ENCODE data around the gene MAP4. TPM values are rescaled to one million over a fixed set of nuclear protein-coding genes. Genes with fewer than 3 reads are reported as not detected.
A peak's percentile ranks its signal among the peaks of the same experiment; 100 is the strongest.
"Not testable (repeated sequence)": the region's sequence is repeated elsewhere in the genome, so short reads cannot be mapped to it uniquely, and the experiment has no call there.

MAP4 gene, protein sequence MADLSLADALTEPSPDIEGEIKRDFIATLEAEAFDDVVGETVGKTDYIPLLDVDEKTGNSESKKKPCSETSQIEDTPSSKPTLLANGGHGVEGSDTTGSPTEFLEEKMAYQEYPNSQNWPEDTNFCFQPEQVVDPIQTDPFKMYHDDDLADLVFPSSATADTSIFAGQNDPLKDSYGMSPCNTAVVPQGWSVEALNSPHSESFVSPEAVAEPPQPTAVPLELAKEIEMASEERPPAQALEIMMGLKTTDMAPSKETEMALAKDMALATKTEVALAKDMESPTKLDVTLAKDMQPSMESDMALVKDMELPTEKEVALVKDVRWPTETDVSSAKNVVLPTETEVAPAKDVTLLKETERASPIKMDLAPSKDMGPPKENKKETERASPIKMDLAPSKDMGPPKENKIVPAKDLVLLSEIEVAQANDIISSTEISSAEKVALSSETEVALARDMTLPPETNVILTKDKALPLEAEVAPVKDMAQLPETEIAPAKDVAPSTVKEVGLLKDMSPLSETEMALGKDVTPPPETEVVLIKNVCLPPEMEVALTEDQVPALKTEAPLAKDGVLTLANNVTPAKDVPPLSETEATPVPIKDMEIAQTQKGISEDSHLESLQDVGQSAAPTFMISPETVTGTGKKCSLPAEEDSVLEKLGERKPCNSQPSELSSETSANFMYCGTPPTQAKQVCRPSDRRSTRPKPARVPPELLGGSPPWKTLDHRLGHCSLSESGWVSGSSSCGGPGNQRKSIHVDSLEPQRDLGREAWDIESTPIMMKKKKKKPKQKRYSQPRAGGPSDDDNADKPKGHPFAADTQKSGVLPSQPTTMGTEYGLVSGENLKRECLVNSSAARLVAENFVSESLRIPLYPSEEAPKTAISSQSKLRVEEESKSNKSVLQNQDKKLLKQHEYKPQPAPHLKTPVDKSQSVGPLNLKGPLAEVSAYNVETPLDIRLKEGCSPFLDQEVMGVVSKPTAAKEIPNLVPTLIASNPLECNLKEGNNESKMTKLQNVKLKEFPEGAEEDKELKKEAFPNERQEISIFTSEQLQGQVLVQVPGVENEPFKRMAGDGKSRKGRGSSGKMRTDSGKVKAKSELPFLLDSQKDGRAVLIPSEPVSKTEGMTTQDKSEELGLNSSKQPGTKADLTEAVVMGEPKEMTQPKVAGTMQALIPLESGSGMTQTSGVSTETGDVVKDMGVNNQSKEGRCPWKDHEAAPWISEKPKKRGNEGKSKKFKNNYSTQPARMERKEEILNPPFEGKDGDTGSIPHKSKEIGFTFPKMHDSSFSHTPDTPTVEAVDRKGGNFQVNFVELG (N-terminal part only)
- total RNA-seq, result 100 to 1,000 TPM; 106 to 199 (median 148) TPM

DNA sequence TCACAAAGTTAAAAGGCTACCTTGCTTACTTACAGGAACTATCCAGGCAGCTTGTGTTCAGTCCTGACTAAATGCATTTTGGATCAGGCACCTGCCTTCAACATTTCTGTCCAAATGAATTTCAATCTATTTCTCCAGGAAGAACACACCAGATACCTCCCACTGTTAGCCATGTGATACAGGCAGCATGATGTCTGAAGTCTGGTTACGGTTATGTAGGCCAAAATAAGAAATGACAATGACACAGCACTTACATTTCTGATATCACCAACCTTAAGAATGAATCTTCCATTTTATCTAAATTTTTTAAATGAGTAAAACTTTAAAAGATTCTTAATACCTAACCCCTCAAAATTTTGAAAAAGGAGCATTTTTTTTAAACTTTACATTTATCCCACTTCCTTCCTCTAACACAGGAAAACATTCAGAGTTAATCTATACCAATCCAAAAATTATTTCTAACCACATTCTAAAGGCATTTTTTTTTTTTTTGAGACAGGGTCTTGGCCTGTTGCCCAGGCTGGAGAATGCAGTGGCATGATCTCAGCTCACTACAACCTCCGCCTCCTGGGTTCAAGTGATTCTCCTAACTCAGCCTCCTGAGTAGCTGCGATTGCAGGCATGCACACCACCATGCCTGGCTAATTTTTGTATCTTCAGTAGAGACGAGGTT, at the start of gene MAP4:
MAP4 (minus strand) TSS at position 116 of the 673 bp plus-strand sequence. CDS start 17,556 bp downstream, outside the sequence.
- DNase-seq (no peak), ATAC-seq (ENCODE audit: low FRiP score in 2 of 2) (no peak)
- Histone ChIP-seq H3K36me3 (no peaks in the 10 kb centered on the region), H3K27ac (no peak within 1 kb of the TSS), H3K4me1 (peaks cover 25 to 37% (median 31%) of the 10 kb centered on the region in 4 donors), H3K27me3 (no peaks in the 10 kb centered on the region), H3K9me3 (no peaks in the 10 kb centered on the region), H3K4me3 (no peak within 1 kb of the TSS)
- WGBS, 2 donors, result 53 to 54% methylated on average over 4 of the region's 4 CpGs
- no peak for TF ChIP-seq POLR2AphosphoS5 (IDR thresholded peaks at IDR 0.05)
- TF ChIP-seq, protein P1, sequence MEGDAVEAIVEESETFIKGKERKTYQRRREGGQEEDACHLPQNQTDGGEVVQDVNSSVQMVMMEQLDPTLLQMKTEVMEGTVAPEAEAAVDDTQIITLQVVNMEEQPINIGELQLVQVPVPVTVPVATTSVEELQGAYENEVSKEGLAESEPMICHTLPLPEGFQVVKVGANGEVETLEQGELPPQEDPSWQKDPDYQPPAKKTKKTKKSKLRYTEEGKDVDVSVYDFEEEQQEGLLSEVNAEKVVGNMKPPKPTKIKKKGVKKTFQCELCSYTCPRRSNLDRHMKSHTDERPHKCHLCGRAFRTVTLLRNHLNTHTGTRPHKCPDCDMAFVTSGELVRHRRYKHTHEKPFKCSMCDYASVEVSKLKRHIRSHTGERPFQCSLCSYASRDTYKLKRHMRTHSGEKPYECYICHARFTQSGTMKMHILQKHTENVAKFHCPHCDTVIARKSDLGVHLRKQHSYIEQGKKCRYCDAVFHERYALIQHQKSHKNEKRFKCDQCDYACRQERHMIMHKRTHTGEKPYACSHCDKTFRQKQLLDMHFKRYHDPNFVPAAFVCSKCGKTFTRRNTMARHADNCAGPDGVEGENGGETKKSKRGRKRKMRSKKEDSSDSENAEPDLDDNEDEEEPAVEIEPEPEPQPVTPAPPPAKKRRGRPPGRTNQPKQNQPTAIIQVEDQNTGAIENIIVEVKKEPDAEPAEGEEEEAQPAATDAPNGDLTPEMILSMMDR (IDR thresholded peaks at IDR 0.05), result no peak
- TF ChIP-seq POLR2A (IDR thresholded peaks at IDR 0.05), result no peak
- TF ChIP-seq EP300 (IDR thresholded peaks at IDR 0.05), result no peak

DNA sequence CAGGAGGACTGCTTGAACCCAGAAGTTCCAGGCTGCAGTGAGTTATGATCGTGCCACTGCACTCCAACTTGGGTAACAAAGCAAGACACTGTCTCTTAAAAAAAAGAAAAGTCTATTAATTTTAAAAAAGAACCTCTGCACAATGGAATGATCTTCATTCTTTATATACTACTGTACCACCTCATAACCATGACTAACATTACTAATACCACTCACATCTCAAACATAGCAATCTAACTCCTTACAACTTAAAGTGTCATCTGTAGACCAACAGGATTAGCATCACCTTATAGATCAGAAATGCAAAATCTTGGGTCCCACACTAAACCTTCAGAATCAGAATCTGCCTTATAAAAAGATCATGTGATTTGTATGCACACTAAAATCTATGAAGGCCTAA, 48.8 kb upstream of the MAP4 start:
- DNase-seq, result no peak
- Histone ChIP-seq H3K4me1 (peaks cover 0 to 22% (median 9%) of the 10 kb centered on the region in 4 donors), H3K27me3 (no peaks in the 10 kb centered on the region), H3K9me3 (no peaks in the 10 kb centered on the region), H3K27ac (no peak overlapping the region), H3K4me3 (no peak overlapping the region), H3K36me3 (peaks cover 0 to 4% (median 0%) of the 10 kb centered on the region in 4 donors)
- no peak for ATAC-seq (ENCODE audit: low FRiP score in 2 of 2)
- WGBS, 2 donors, result 79 to 95% methylated on average over 1 of the region's 1 CpG
- TF ChIP-seq POLR2AphosphoS5 (IDR thresholded peaks at IDR 0.05), result no peak
- no peak for TF ChIP-seq EP300 (IDR thresholded peaks at IDR 0.05)

DNA sequence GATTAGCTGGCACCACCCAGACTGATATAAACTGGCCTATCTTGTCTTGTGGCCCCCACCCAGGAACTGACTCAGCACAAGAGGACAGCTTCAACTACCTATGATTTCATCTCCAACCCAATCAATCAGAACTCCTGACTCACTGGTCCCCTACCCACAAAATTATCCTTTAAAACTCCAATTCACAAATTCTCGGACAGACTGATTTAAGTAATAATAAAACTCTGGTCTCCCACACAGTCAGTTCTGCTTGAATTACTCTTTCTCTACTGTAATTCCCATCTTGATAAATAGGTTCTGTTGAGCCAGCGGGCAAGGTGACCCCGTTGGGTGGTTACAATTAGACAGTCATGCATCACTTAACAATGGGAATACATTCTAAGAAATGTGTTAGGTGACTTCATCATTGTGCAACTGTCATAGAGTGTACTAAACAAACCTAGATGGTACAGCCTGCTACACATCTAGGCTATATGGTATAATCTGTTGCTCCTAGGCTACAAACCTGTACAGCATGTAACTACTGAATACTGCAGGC, 48.1 kb upstream of the MAP4 start:
- H3K4me1 ChIP-seq, result peaks cover 0 to 16% (median 8%) of the 10 kb centered on the region in 4 donors

DNA sequence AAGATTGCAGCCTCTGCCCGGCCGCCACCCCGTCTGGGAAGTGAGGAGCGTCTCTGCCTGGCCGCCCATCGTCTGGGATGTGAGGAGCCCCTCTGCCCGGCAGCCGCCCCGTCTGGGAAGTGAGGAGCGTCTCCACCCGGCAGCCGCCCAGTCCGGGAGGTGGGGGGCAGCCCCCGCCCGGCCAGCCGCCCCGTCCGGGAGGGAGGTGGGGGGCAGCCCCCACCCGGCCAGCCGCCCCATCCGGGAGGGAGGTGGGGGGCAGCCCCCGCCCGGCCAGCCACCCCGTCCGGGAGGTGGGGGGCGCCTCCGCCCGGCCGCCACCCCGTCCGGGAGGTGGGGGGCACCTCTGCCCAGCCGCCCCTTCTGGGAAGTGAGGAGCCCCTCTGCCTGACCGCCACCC, 45.4 kb upstream of the MAP4 start:
- not testable (repeated sequence) for ATAC-seq (ENCODE audit: low FRiP score in 2 of 2); H3K36me3 ChIP-seq; H3K27ac ChIP-seq; H3K4me3 ChIP-seq; H3K27me3 ChIP-seq; H3K9me3 ChIP-seq
- peak in 1 of 2 donors; percentile 56 for DNase-seq
- 100% methylated on average over 1 of the region's 33 CpGs for WGBS, 2 donors
- H3K4me1 ChIP-seq, result peaks cover 7 to 25% (median 12%) of the 10 kb centered on the region in 4 donors

More for the DNA sequence above, 48.1 kb upstream of the MAP4 start:
- TF ChIP-seq, protein P1 (IDR thresholded peaks at IDR 0.05), result no peak
- no peak for TF ChIP-seq POLR2A (IDR thresholded peaks at IDR 0.05)
- no peak for TF ChIP-seq EP300 (IDR thresholded peaks at IDR 0.05)
- Histone ChIP-seq H3K9me3 (no peaks in the 10 kb centered on the region), H3K36me3 (peaks cover 0 to 3% (median 0%) of the 10 kb centered on the region in 4 donors), H3K27ac (no peak overlapping the region), H3K4me3 (no peak overlapping the region), H3K27me3 (no peaks in the 10 kb centered on the region)
- no peak for DNase-seq
- 89 to 92% methylated on average over 3 of the region's 3 CpGs for WGBS, 2 donors
- ATAC-seq (ENCODE audit: low FRiP score in 2 of 2), result peak in 1 of 2 donors; percentile 54

DNA sequence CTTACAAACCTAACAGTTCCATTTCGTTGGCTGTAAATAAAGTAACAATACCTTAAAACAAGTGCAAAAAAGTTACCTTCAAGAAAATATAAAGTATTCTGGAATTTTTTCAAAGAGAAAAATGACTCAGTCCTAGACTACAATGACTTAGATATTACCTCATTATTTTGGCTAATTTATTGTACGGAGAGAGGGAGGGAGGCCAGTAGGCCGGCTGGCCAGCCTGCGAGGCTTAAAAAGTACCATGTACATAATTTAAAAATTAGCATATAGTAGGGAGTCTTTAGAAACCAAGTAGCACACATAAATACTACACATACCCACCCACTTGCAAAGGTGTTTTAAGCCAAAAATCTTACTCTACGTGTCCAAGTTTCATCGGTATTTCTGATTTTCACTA, 41.9 kb upstream of the MAP4 start:
- H3K27ac ChIP-seq, result no peak overlapping the region
- no peaks in the 10 kb centered on the region for H3K36me3 ChIP-seq
- no peaks in the 10 kb centered on the region for H3K9me3 ChIP-seq
- ATAC-seq (ENCODE audit: low FRiP score in 2 of 2), result peak in 1 of 2 donors; percentile 80
- no peak for TF ChIP-seq EP300 (IDR thresholded peaks at IDR 0.05)
- no peak for TF ChIP-seq POLR2AphosphoS5 (IDR thresholded peaks at IDR 0.05)
- TF ChIP-seq, protein P1 (IDR thresholded peaks at IDR 0.05), result no peak
- no peak for TF ChIP-seq POLR2A (IDR thresholded peaks at IDR 0.05)
- WGBS, 2 donors, result 92% methylated on average over 6 of the region's 6 CpGs
- DNase-seq, result no peak
- no peaks in the 10 kb centered on the region for H3K27me3 ChIP-seq
- peaks cover 3 to 15% (median 9%) of the 10 kb centered on the region in 4 donors for H3K4me1 ChIP-seq
- H3K4me3 ChIP-seq, result no peak overlapping the region
